ENCODE results near the gene SLC25A21.

Gene SLC25A21

DNA sequence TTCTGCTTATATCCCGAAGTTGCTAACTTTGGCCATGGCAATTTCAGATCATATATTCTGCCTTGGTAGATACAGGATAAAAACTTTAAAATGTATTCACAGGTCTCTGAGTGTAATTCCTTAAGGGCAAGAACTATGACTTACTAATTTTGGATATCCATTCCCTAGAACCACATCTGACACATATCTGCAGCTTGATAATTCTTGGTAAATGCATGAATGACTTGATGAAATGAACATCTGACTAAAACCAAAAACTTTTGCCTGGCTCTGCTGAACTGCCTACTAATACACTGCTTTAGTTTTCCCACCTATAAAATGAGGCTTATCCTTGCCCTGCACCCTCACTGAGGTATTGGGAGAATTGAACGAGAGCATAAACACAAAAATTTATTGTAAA is 32.2 kb downstream of the SLC25A21 start:
- no peak for FAIRE-seq

DNA sequence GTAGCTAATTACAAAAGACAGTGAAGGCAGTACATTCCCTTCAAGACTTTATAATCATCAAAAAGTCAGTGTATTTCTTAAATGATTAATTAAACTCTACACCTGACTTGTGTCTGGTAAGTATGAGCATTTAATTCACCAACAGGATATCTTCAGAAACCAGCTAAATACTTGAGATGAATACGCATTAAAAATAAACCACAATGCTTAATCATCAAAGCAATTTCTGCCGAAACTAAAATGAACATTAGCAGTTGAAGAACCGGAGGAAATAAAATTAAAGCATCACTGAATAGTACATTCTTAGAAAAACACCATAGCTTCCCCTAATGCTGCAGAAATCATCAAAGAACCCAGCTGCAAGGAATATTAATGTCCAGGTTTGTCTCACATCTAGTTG is 32.7 kb downstream of the SLC25A21 start:
- FAIRE-seq = no peak

DNA sequence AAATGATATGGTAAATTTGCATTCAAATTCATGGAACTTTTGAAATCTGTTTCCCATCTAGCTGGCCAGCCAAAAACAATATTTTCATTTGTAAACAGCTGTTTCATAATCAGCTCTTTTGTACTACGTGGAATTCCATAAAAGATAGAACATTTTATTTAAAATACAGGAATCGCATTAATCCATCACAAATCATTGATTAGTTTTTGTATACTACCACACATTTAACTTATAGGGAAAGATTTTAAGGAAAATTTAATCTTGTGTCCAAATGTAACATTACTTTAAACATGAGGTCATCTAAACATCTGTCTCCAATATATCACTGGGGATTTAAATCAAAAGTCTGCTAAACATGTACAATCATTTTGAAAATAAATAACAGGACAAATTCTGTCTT is 33.5 kb downstream of the SLC25A21 start:
- FAIRE-seq = no peak

DNA sequence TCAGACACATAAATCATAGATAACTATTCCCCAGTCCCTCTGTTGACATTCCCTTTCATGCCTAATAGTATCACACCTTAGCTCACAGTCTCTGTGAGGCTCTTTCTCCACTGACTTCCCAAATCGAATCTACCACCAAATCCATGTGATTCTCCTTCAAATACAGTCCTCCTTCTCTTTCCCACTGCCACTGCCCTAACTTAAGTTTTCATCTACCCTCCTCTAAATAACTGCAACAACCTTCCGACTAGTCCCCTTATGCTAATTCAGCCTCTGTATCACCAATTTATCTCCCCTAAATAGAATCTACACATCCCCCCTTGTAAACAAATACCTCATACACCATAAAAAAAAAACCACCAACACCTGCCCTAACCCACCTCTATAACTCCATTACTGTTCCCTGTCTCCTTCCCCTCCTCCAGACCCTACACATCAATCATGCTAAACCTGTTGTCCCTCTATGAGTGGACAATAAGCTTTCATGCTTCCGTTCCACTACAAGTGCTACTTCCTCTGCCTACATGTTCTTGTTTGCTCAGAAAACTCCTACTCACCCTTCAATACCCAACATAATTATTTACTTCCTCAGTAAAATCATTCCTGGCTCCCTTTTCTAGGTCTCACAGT is 39.0 kb downstream of the SLC25A21 start:
- FAIRE-seq = no peak

DNA sequence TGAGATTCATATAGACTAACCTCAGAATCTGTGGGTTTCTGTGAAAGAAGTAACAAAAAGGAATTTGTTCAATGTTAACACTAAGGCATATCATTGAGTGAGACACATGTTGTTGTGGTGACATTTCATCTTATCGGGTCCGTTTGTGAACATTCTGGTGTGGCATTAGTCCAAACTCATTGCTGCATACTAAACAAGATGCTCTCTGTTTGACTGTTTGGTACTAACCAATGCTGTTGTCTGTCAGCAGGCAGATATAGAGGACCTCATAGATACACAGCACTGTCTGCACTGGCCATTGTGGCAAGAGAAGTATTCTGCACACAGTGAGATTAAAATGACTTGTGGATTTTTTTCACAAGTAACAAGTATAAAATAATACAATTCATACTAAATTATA is 41.2 kb downstream of the SLC25A21 start:
- FAIRE-seq = no peak

DNA sequence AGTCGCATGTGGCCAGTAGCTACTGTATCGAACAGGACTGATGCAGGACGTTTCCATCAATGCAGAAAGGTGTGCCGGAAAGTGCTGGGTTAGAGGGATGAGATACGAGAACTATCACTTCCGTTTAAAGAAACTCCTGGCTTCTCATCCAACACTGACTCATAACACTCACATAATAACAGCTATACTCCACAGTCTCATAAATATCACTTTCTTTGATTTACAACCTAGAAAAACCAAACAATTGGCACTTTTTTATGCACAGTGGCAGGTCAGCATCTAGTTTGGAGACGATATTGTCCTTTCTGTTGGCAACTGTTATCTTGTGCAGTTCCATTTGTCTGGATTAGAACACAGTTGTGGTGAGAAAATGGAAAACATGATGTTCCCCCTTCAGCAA is 43.4 kb downstream of the SLC25A21 start:
- no peak for FAIRE-seq

DNA sequence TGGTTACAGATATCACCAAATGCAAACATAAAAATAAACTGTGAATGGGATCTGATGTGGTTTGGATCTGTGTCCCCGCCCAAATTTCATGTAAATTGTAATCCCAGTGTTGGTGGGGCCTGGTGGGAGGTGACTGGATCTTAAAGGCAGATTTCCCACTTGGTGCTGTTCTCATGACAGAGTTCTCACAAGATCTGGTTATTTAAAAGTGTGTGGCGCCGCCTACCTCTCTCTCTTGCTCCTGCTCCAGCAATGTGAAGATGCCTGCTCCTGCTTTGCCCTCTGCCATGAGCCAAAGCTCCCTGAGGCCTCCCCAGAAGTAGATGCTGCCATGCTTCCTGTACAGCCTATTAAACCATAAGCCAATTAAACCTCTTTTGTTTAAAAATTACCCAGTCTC is 47.8 kb downstream of the SLC25A21 start:
- no peak for FAIRE-seq

DNA sequence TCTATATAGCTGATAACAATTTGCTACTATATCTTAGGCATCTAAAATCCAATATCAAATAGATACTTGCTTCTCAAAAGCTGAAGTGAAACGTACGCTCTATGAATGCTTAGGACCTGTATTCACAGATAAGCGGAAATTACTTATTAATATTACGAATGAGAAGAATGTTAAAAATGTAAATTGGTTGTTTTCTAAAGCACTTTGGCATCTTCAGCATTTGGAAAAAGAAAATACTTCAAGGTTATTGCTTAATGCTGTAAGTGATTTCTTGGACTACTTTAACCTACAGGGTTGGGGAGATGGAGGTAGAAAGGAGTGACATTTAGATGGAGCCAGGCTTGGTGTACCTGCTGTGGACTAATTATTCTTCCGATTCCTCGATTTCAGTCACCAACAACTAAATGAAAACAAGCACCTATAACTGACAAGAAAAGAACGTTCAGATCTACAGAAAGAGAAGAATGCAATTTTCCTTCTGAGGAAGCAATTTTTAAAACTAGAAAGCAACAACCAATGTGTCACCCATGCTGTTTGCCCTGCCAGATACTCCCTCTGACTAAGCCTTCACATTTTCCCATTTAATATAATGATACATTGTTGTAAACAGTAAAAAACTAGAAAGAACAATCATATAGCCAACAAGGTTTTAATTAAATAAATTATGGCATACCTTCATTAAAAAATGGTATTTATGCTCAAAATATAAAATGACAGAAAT is 49.3 kb downstream of the SLC25A21 start:
- FAIRE-seq = no peak

DNA sequence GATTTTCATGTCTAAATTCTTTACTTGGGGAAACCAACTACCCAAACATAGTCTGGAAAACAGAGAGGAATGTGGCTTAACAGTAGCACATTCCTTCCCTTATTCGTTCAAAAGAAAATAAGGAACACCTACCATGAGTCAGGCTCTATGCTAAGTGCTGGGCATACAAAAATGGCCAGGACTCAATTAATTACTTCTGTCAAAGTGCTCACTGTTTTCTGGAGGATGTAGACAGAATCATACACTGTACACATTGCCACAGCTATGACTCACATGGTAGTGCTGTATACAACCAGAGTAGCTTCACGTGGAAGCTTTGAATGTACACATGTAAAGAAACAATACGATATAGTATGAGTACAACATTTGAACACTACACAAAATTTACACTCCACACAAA is 50.1 kb downstream of the SLC25A21 start:
- FAIRE-seq = no peak

DNA sequence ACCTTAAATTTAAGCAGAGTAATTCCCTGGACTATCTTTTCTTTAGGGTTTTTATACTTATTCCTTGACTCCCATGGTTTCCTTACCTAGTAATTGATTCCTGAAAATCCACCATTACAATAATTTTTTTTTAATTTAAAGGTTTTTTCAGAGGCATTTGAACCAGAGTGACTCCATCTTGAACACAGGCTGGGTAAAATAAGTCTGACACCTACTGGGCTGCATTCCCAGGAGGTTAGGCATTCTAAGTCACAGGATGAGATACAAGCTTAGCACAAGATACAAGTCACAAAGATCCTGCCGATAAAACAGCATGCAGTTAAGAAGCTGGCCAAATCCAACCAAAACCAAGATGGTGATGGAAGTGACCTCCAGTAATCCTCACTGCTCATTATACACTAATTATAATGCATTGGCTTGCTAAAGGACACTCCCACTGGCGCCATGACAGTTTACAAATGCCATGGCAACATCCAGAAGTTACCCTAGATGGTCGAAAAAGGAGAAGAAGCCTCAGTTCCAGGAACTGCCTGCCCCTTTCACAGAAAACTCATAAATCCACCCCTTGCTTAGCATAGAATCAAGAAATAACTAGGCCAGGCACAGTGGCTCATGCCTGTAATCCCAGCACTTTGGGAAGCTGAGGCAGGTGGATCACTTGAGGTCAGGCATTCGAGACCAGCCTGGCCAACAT is 53.6 kb downstream of the SLC25A21 start:
- FAIRE-seq = no peak

DNA sequence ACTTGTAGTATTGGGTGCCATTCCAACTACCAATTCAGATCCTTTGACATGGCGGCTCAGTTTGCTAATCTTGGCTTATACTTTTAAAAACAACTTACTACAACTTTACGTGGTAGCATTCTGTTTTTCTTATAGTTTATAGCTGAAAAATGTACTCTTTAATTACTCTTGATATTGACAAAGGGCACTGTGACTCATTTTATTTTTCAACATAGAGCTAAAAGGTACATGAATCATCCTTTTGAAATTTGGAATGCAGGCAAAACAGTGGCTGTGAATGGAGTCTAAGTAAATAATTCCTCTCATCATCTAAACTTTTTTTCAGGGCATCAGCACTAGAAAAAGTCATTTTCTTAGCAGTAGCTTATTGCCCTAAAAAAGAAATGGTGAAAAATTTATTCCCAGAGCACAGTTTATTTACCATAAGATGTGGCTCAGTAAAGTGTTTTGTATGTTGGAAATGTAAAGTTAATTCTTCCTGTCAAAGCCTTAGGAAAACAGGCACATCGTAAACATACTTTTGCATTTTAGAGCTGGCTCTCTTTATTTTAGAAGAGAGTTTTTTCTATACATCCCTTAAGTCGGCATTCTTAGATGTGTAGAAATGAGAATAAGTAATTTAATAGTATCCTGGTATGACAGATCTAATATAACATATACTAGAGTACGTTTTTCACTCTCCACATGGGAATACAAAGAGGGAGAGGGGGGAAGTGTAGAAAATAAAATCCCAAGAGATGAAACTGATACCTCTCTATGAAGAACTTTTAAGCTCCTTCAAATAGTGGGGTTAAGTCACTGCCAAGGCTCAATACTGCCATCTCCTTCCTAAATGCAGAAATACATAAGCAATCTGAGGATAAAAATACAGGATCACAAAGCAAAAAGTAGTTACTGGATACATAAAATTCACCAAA is 55.2 kb downstream of the SLC25A21 start:
- no peak for FAIRE-seq

DNA sequence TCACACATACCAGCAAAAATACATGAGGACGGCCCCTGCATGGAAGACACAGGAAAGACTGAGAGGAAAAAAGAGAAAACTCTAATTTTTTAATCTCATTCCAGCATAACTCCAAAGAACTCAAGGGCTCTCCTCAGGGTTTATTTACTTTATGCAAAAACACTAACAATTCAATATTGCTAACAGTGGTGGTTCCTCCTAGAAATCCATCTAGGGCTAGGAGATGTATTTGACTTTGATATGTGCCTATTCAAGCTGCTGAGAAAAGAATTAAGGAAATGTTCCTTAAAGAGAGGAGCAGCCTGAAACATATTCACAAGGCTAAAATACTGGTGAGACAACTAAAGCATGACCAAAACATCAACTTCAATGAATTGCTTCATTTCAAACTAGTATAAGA is 57.0 kb downstream of the SLC25A21 start:
- no peak for FAIRE-seq

DNA sequence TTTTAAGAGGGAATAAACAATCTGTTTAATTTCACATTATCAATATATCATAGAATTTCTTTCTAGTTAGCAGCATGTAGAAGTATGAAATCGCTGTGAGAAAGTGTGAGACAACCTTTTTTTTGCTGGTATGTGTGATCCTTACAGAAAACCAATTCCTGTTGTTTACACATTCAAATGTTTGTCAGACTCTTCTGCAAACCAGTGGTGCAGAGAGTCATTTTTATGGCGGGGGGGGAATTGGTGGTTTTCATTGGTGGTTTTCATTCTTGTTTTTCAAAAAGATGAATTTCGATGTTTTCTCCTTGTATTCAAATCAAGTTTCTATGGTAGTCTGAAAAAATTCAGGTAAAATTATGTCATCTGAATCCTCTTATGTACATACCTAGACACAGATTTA is 57.8 kb downstream of the SLC25A21 start:
- FAIRE-seq = no peak

DNA sequence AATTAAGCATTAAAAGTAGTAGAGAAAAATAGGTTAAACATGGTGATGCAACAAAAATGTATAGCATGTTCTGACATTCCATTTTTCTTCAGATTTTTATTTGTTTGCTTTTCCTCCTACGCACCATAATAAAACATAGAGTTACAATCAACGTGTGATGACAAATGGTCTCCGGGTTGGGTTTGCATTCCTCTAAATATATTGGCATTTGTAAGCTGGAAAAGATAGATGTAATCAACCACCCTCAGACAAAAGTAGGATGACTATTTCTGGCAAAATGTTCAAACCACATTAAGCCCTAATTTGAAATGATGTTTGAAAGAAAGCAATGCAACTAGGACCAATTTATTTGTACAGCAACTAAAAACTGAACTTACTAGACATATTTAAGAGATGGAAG is 58.4 kb downstream of the SLC25A21 start:
- FAIRE-seq = no peak

DNA sequence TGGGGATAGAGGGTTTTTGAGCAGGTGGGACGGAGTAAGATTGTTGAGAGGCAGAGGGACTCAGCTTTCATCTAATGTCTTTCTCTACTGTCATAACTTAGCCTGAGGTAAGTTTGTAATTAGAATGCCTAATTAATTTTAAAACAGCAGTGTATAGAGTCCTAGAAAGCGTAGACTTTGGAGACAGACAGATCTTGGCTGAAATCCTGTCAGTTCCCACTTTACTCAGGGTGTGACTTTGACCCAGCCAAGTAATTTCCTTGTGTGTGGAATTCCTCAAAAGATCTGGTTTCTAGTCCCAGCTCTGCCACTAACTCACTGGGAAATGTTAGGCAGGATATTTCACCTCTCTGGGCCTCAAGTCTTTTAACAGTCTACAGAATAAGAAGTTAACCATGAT is 74.3 kb downstream of the SLC25A21 start:
- FAIRE-seq = no peak

DNA sequence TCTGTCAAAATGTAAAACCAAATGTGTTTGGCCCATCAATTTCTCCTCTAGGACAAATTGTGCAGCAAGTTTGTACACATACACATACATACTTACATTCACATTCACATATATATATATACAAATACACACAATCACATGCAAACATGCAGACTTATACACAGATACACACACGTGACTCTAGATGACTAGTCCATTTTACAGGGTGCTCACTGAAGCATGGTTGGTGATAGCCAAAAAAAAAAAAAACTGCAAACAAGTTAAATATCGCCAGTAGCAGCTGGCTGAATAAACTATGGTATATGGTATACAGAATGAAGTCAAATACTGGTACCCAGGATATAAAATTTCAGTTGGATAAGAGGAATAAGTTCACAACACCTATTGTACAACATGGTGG is 77.9 kb downstream of the SLC25A21 start:
- no peak for FAIRE-seq

DNA sequence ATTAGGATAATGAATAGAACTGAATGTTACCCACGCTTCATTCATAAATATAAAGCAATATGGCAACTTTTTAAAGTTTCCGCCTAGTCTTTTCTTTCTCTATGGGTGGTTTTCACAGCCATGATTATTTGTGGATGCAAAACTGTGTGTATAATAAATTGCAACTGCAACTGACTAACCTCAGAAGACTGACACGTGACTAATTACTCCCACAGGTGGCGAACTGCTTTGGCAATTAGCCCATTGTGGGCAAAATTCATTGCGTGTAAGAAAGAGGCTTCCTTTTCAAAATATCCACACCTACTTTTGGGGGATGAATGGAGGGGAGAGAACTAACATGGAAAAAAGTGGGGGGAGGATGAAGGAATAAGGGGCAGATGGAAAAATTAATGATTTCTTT is 79.0 kb downstream of the SLC25A21 start:
- no peak for FAIRE-seq

DNA sequence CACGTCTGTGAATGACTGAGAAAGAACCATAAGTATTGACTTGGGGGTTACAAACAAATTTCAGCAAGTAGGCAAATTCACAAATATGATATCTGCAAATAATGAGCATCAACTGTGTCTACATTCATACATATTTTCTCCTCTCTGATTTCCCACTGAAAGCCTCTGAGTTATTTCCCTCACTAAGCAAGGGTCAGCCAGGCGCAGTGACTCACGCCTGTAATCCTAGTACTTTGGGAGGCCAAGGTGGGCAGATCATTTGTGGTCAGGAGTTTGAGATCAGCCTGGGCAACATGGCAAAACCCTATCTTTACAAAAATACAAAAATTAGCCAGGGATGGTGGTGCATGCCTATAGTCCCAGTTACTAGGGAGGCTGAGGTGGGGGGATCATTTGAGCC is 80.8 kb downstream of the SLC25A21 start:
- no peak for FAIRE-seq

DNA sequence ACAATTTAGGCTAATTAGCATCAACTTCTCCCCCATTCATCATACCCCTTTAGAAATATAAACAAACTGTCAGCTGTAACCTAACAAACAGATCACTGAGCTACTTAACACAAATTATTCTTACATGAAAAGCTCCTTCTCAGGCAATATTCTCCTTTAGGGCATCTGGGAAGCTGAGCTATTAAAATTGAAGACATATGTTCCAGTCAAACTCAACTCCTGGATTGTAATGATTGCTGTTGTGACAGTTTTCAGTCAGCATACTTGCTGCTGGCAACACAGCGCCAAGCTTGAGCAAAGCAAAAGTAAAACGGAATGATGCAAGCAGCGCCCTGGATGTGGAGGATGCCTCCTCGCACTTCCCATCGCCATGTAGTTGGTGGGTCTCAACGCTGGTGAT is 82.4 kb downstream of the SLC25A21 start:
- FAIRE-seq = no peak

DNA sequence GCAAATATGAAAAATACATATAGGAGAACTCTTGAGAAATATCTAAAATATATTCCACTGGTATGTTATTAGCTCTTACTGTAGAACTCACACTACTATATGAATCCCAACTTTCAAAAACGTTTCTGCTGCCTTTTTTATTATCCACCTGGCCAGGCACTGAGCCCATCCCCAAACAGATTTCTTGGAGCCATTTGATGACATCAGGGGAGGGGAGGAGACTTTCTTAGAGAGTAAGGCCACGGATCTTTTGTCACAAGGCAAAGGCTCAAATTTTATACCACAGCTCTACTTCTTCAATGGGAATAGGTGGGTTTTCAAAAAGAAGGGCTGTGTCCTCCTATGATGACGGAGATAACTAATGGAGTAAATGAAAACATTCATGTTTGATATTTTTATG is 83.0 kb downstream of the SLC25A21 start:
- FAIRE-seq = no peak

DNA sequence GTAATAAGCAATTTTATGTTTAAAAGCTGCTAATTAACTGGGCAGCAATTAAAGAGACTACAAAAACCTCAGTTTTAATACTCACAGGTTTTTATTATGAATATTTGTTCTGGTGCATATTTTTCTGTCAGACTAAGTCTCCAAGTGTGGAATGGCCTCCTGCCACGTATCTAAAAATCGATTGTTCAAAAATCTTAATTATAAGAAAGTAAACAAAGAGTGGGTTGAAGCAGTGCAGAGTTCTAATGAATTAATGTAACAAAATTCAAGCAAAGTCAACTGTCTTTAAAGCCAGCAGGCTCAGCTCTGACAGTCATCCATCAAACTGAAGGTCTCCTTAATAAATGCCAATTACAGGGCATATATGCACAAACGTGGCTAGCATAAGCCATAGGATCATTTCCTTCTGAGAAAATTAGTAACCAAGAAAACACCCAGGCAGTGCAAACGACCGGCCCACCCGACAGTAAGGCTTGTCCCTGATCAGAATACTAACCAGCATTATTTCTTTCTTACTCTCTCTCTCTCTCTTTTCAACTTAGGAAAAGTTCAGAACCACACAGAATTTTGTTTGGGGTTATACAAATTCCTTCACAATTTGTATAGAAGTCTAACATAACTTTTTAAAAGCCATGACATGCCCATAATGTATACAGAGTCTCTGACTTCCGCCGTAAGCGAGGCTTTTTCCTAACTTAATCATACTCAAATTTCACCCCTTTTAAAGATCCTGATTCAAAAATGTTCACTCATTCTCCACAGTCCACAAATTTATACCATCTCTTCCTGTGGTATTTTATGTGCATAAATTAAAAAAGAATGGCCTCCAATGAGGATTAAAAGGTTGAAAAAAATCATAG is 83.8 kb downstream of the SLC25A21 start:
- FAIRE-seq = no peak

DNA sequence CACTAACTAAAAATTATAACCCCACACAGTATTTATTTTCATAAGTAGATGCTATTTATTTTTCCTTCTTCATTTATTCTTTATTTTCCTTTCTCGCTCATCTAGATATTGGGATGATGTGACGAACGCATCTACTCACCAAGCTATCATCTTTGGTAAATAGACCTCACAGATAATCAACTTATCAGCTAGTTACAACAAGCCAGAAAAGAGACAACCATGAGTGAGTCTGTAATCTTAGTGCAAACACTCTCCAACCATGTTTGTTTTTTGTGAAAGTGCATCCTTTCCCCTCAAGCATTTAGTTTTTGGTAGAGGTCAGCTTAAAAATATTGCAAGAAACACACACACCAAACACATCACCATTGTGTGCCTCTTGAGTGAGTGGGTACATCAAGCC is 84.9 kb downstream of the SLC25A21 start:
- FAIRE-seq = no peak
